ENCODE results near the gene MBNL2.
A peak's percentile ranks its signal among the peaks of the same experiment; 100 is the strongest.

The MBNL2 gene

GRCh38 chr13:97432232-97432916 is 210.2 kb downstream of the MBNL2 start:
- DNase-seq, result no peak

- peak; percentile 100 for DNase-seq
Observed at GRCh38 chr13:97432917-97433726, 211.0 kb downstream of the MBNL2 start.

- peak; percentile 92 for DNase-seq
Observed at GRCh38 chr13:97433727-97434396, 211.7 kb downstream of the MBNL2 start, which contains the start of gene RAP2A. TSS of gene RAP2A (plus strand) at chr13:97434169. CDS start at chr13:97434471, 302 bp downstream.

GRCh38 chr13:97434397-97435201 is 212.5 kb downstream of the MBNL2 start:
- DNase-seq, result peak; percentile 52

GRCh38 chr13:97435323-97435722 is 213.2 kb downstream of the MBNL2 start:
- no peak for DNase-seq

- DNase-seq, result peak; percentile 19
Observed at GRCh38 chr13:97435794-97436193, 213.7 kb downstream of the MBNL2 start.

- DNase-seq, result no peak
Observed at GRCh38 chr13:97436845-97437244, 214.7 kb downstream of the MBNL2 start.

- no peak for DNase-seq
Observed at GRCh38 chr13:97437729-97438128, 215.6 kb downstream of the MBNL2 start.

- DNase-seq, result no peak
Observed at GRCh38 chr13:97438856-97439595, 216.9 kb downstream of the MBNL2 start.

- DNase-seq, result no peak
Observed at GRCh38 chr13:97440598-97441170, 218.6 kb downstream of the MBNL2 start.

GRCh38 chr13:97441368-97441767 is 219.2 kb downstream of the MBNL2 start:
- DNase-seq, result no peak

All from CD4-positive, alpha-beta T cell treated with Interleukin-10 for 1 hour (primary cell).